K562 (cell line): ENCODE measurements around the gene CLHC1. TPM values are rescaled to one million over a fixed set of nuclear protein-coding genes. Genes with fewer than 3 reads are reported as not detected.

Experiments used
- ARID2 ChIP-seq: fragments of 450-650 bp; IDR thresholded peaks from 2 replicates; pipeline ENCODE4 v1.6.1; 2017; ENCODE audit warnings: antibody characterized with exemption, mild to moderate bottlenecking
- BCL6 ChIP-seq: fragments of 250-450 bp; sonication (Bioruptor Pico); IDR thresholded peaks from 2 replicates; pipeline ENCODE4 v1.4.0; 2020
- CAMTA2 ChIP-seq: fragments of 250-450 bp; sonication (Bioruptor Pico); conservative IDR thresholded peaks from 2 replicates; pipeline ENCODE4 v1.5.1; 2022
- CBFB ChIP-seq: sonication (generic); formaldehyde crosslinking; IDR thresholded peaks from 2 replicates; pipeline ENCODE4 v1.4.0; 2020; ENCODE audit warnings: mild to moderate bottlenecking, missing genetic modification reagents
- CGGBP1 ChIP-seq: fragments of 250-450 bp; sonication (Bioruptor Pico); IDR thresholded peaks from 2 replicates; pipeline ENCODE4 v1.9.0; 2021; ENCODE audit warnings: mild to moderate bottlenecking
- CREB3 ChIP-seq: fragments of 450-650 bp; conservative IDR thresholded peaks from 2 replicates; pipeline ENCODE4 v1.6.1; 2016; ENCODE audit warnings: missing genetic modification characterization, low read depth, mild to moderate bottlenecking, missing compliant biosample characterization, moderate library complexity
- E2F6 ChIP-seq, 2 experiments: IDR thresholded peaks; 2 replicates each; pipeline ENCODE4 v1.6.1; 2011; ENCODE audit warnings: borderline replicate concordance in 1 of 2, control low read depth in 1 of 2, low read depth in 1 of 2, low read length in 1 of 2, mild to moderate bottlenecking in 1 of 2, mixed read lengths in 1 of 2, moderate library complexity in 1 of 2; ENCODE audit not compliant: insufficient read depth in 1 of 2, insufficient read length in 1 of 2, poor library complexity in 1 of 2, severe bottlenecking in 1 of 2; ENCODE audit errors: extremely low read depth in 1 of 2
- GATAD2B ChIP-seq: fragments of 450-650 bp; IDR thresholded peaks from 2 replicates; pipeline ENCODE4 v1.6.1; 2017; ENCODE audit warnings: mild to moderate bottlenecking, borderline replicate concordance
- HDGF ChIP-seq: fragments of 450-650 bp; IDR thresholded peaks from 2 replicates; pipeline ENCODE4 v1.6.1; 2016
- NR3C1 ChIP-seq: sonication (generic); formaldehyde crosslinking; IDR thresholded peaks from 2 replicates; pipeline ENCODE4 v1.8.1; 2022; ENCODE audit warnings: missing genetic modification reagents
- PML ChIP-seq: IDR thresholded peaks from 2 replicates; pipeline ENCODE4 v1.6.1; 2012; ENCODE audit warnings: low read length, inconsistent platforms
- SRSF1 ChIP-seq: fragments of 200-400 bp; formaldehyde crosslinking; IDR thresholded peaks from 2 replicates; pipeline ENCODE4 v1.6.1; 2017; ENCODE audit warnings: mild to moderate bottlenecking, low read depth, low read length, moderate library complexity
- THRAP3 ChIP-seq: fragments of 450-650 bp; IDR thresholded peaks from 2 replicates; pipeline ENCODE4 v1.6.1; 2016; ENCODE audit warnings: mild to moderate bottlenecking, inconsistent platforms, borderline replicate concordance
- TRIM24 ChIP-seq, 2 experiments: fragments of 450-650 bp; IDR thresholded peaks; 2 replicates each; pipeline ENCODE4 v1.6.1; 2016
- U2AF1 ChIP-seq: fragments of 200-400 bp; formaldehyde crosslinking; optimal IDR thresholded peaks from 2 replicates; pipeline ENCODE3; 2017; ENCODE audit warnings: mild to moderate bottlenecking, low read depth, low read length, moderate library complexity
- ZBTB2 ChIP-seq: fragments of 450-650 bp; IDR thresholded peaks from 2 replicates; pipeline ENCODE4 v1.6.1; 2016; ENCODE audit warnings: antibody characterized with exemption
- ZNF239 ChIP-seq: fragments of 250-450 bp; sonication (Bioruptor Pico); IDR thresholded peaks from 2 replicates; pipeline ENCODE4 v1.4.0; 2020; ENCODE audit warnings: mild to moderate bottlenecking
- polyA plus RNA-seq, 8 experiments: library from polyadenylated mRNA; depleted of rRNA in 4 of 8; stranded (reverse) in 5 of 8; unstranded in 3 of 8; fragments of >200 nt; fragmentation: Nextera tagmentation in 2 of 8; fragmentation: Illumina TruSeq in 1 of 8; extraction: Ambion mirVana in 2 of 8; extraction: Trizol in 1 of 8; gene quantifications; 2 replicates each; pipeline versions ENCODE4 v1.2.1 to v1.2.3, GENCODE V29; 2011 to 2014; ENCODE audit warnings: inconsistent platforms in 1 of 8, missing spikeins in 1 of 8
- total RNA-seq, 7 experiments: library from RNA; depleted of rRNA in 6 of 7; stranded (reverse); fragments of >200 nt in 6 of 7; fragmentation: Illumina TruSeq in 2 of 7; extraction: Trizol in 2 of 7; gene quantifications; 2 replicates each; pipeline versions ENCODE4 v1.2.1 to v1.2.3, GENCODE V29; 2011 to 2021; ENCODE audit warnings: low replicate concordance in 1 of 7
- TF ChIP-seq, protein P1 (sequence below): sonication (generic); formaldehyde crosslinking; IDR thresholded peaks from 2 replicates; pipeline ENCODE4 v1.8.0; 2022; ENCODE audit warnings: mild to moderate bottlenecking, low read depth, missing genetic modification reagents
- TF ChIP-seq, protein P2 (sequence below): sonication (generic); formaldehyde crosslinking; IDR thresholded peaks from 2 replicates; pipeline ENCODE4 v1.8.0; 2022; ENCODE audit warnings: mild to moderate bottlenecking, missing genetic modification reagents

The CLHC1 gene
- total and polyA plus RNA-seq, 9 of the 15 experiments (the other 6 are each of a cell fraction or from before 2014, with no cell fraction given): 3.7 to 14.3 (median 8.6) TPM

DNA sequence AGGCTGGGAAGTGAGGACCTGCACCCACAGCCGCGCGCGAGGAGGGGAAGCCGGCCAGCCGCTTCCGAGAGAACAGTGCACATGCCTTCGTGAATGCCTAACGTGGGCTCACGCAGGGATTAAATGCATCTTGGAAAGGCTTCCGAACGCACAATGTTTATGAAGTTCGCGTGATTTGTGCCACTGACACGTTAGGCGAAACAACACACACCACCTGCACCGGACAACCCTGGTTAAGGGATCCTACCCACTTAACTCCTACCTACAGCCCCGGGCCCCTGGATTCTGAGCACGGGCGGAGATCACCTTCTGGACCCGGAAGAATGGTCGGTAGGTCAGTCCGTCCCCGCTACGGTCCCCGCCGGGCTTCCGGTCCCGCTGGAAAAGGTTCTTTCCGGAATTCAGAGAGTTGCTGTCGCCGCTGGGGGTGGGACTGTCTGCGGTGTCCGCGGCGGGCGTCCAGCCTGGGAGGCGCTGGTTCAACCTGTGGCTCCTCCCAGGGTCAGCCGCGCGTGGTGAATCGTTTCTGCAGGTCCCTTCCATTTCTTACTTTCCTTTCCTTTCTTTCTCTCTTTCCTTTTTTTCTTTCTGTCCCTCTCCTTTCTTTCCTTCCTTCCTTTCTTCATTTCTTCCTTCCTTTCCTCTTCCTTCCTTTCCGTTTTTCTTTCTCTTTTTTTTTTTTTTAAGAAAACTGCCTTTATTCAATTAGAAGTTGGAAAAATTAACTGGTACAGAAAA is 37.0 kb upstream of the CLHC1 start, which contains the start of gene MTIF2 (continued):
- peak; percentile 89; the same call in 1 of the 2 replicates for TF ChIP-seq THRAP3
- TF ChIP-seq BCL6 (CRISPR knock-in tag): no peak
- peak; percentile 12 to 99; a peak in 2 of 4 replicates for TF ChIP-seq TRIM24 (IDR thresholded peaks at IDR 0.05)
- TF ChIP-seq PML: peak; percentile 82
- no peak for TF ChIP-seq CAMTA2 (CRISPR knock-in tag)
- TF ChIP-seq ZBTB2: no peak
- no peak for TF ChIP-seq ZNF239 (CRISPR knock-in tag)
- TF ChIP-seq HDGF: 0 out of 2 replicates have a peak, but pooled peaks have one; percentile 35
- peak; percentile 43; the same call in 1 of the 2 replicates for TF ChIP-seq CGGBP1 (CRISPR knock-in tag)
- TF ChIP-seq GATAD2B: no peak; the same call in 1 of the 2 replicates
- TF ChIP-seq, protein P1, sequence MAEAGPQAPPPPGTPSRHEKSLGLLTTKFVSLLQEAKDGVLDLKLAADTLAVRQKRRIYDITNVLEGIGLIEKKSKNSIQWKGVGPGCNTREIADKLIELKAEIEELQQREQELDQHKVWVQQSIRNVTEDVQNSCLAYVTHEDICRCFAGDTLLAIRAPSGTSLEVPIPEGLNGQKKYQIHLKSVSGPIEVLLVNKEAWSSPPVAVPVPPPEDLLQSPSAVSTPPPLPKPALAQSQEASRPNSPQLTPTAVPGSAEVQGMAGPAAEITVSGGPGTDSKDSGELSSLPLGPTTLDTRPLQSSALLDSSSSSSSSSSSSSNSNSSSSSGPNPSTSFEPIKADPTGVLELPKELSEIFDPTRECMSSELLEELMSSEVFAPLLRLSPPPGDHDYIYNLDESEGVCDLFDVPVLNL: 0 out of 2 replicates have a peak, but pooled peaks have one; percentile 60
- no peak for TF ChIP-seq CBFB (CRISPR knock-in tag)
- peak; percentile 19 for TF ChIP-seq U2AF1
- TF ChIP-seq, protein P2, sequence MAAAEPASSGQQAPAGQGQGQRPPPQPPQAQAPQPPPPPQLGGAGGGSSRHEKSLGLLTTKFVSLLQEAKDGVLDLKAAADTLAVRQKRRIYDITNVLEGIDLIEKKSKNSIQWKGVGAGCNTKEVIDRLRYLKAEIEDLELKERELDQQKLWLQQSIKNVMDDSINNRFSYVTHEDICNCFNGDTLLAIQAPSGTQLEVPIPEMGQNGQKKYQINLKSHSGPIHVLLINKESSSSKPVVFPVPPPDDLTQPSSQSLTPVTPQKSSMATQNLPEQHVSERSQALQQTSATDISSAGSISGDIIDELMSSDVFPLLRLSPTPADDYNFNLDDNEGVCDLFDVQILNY (CRISPR knock-in tag): no peak
- no peak for TF ChIP-seq NR3C1 (CRISPR knock-in tag)
- no peak for TF ChIP-seq CREB3 (tag)
- no peak for TF ChIP-seq SRSF1
- no peak for TF ChIP-seq ARID2
- TF ChIP-seq E2F6 (IDR thresholded peaks at IDR 0.05; ENCODE audit: borderline replicate concordance in 1 of 2, extremely low read depth in 1 of 2, insufficient read depth in 1 of 2, insufficient read length in 1 of 2, low read depth in 1 of 2, low read length in 1 of 2, poor library complexity in 1 of 2, severe bottlenecking in 1 of 2): peak; percentile 34 to 65
